OCI-LY7 (cell line): ENCODE measurements around the gene UNC5A. TPM values are rescaled to one million over a fixed set of nuclear protein-coding genes. Genes with fewer than 3 reads are reported as not detected.

ENCODE experiments used
- Bru-seq: library from RNA; stranded (reverse); fragments of 400-500 nt; gene quantifications from one replicate; lab custom pipeline; 2021; lab: Mats Ljungman, UMichigan
- BruChase-seq, 2 experiments: library from RNA; stranded (reverse); fragments of 400-500 nt; gene quantifications; one replicate each; lab custom pipeline; 2021; lab: Mats Ljungman, UMichigan
- BruUV-seq: library from RNA; stranded (reverse); fragments of 400-500 nt; replicated peaks from 2 replicates; lab custom pipeline; 2021; lab: Mats Ljungman, UMichigan
- CTCF ChIA-PET: fragments of 300-600 bp; sonication (Branson Sonifier 250); formaldehyde crosslinking; loops from one replicate; lab custom pipeline; 2022; ENCODE audit warnings: antibody characterized with exemption; ENCODE audit not compliant: unreplicated experiment; lab: Charles Lee
- POLR2A ChIA-PET: fragments of 300-600 bp; sonication (Branson Sonifier 250); formaldehyde crosslinking; loops from one replicate; lab custom pipeline; 2022; ENCODE audit warnings: antibody characterized with exemption; lab: Charles Lee
- DNase-seq: peaks from one replicate; pipeline ENCODE4 v3.0.0-alpha.2; 2015; ENCODE audit warnings: low spot score
- H2AFZ ChIP-seq: fragments of 200-600 bp; sonication (generic), shearing (Covaris generic); 2 replicates; pipeline ENCODE4 v1.6.1; 2014; ENCODE audit warnings: mild to moderate bottlenecking, antibody characterized with exemption, low read length, moderate library complexity
- H3K27ac ChIP-seq: fragments of 200-600 bp; sonication (generic); 2 replicates; pipeline ENCODE4 v1.5.1; 2014; ENCODE audit warnings: mixed run types, low read depth, mild to moderate bottlenecking, moderate library complexity, low read length, inconsistent platforms; ENCODE audit not compliant: poor library complexity, severe bottlenecking
- H3K36me3 ChIP-seq: fragments of 200-600 bp; sonication (generic); 2 replicates; pipeline ENCODE4 v1.6.1; 2014; ENCODE audit warnings: mild to moderate bottlenecking, antibody characterized with exemption, low read length, moderate library complexity, mixed read lengths; ENCODE audit not compliant: insufficient read depth
- H3K4me1 ChIP-seq: fragments of 200-600 bp; sonication (generic); 2 replicates; pipeline ENCODE4 v1.5.1; 2014; ENCODE audit warnings: mild to moderate bottlenecking, low read length; ENCODE audit not compliant: insufficient read depth, poor library complexity, severe bottlenecking
- H3K4me2 ChIP-seq: fragments of 200-600 bp; sonication (generic); 2 replicates; pipeline ENCODE4 v1.6.1; 2014; ENCODE audit warnings: mild to moderate bottlenecking, low read length
- H3K4me3 ChIP-seq: fragments of 200-600 bp; sonication (generic); 2 replicates; pipeline ENCODE4 v1.5.1; 2014; ENCODE audit warnings: mild to moderate bottlenecking, low read depth, low read length; ENCODE audit not compliant: poor library complexity, severe bottlenecking
- H3K79me2 ChIP-seq: fragments of 200-600 bp; sonication (generic); 2 replicates; pipeline ENCODE4 v1.6.1; 2016; ENCODE audit warnings: low read depth, mild to moderate bottlenecking, low read length, moderate library complexity, mixed read lengths; ENCODE audit not compliant: insufficient read depth
- H3K9me2 ChIP-seq: fragments of 200-600 bp; sonication (generic); 2 replicates; pipeline ENCODE4 v1.6.1; 2016; ENCODE audit warnings: mild to moderate bottlenecking, low read length, mixed read lengths; ENCODE audit not compliant: insufficient read depth
- H3K9me3 ChIP-seq: fragments of 200-600 bp; sonication (generic); 2 replicates; pipeline ENCODE4 v1.6.1; 2014; ENCODE audit warnings: mild to moderate bottlenecking, mixed run types, low read length, mixed read lengths
- H4K20me1 ChIP-seq: fragments of 200-600 bp; sonication (generic); 2 replicates; pipeline ENCODE4 v1.6.1; 2014; ENCODE audit warnings: mild to moderate bottlenecking, antibody characterized with exemption, low read length, moderate library complexity, mixed read lengths; ENCODE audit not compliant: insufficient read depth
- CTCF ChIP-seq: fragments of 200-600 bp; sonication (generic); conservative IDR thresholded peaks from 2 replicates; pipeline ENCODE4 v1.5.1; 2014; ENCODE audit warnings: mild to moderate bottlenecking, antibody characterized with exemption, low read length, moderate library complexity, mixed read lengths
- EZH2phosphoT487 ChIP-seq: fragments of 200-600 bp; sonication (generic); IDR thresholded peaks from 2 replicates; pipeline ENCODE4 v1.6.1; 2018; ENCODE audit warnings: low read depth, borderline replicate concordance, mild to moderate bottlenecking, mixed run types, antibody characterized with exemption, low read length, moderate library complexity, mixed read lengths
- intact Hi-C: fragments of 100-400 bp; cut with micrococcal nuclease; formaldehyde crosslinking; loops from one replicate; pipeline ENCODE4 v1.10.0; 2022; ENCODE audit not compliant: unreplicated experiment
- long read RNA-seq: library from polyadenylated mRNA; stranded (forward); transcript quantifications from one replicate; pipeline ENCODE4 v2.0.0, GENCODE V29; 2022
- total RNA-seq, 2 experiments: library from RNA; depleted of rRNA in 1 of 2; stranded (reverse); fragments of >200 nt in 1 of 2; shearing (Covaris generic) in 1 of 2; gene quantifications; 2 replicates each; pipeline ENCODE4 v1.2.3, GENCODE V29; 2014 to 2022

UNC5A gene
- not detected in 2 replicates for total RNA-seq (2014; rRNA removed; shearing (Covaris generic))
- not detected in 2 replicates for total RNA-seq (2022)
- Bru-seq, nascent RNA: percentile 2 among the genes with signal in this experiment
- BruChase-seq, experiment 1, labeled RNA remaining after a 6-hour chase: percentile 8 among the genes with signal in this experiment
- BruChase-seq, experiment 2, labeled RNA remaining after a 2-hour chase: percentile 7 among the genes with signal in this experiment
- long read RNA-seq: 0 reads

GRCh38 chr5:176810081-176810597, at the start of gene UNC5A:
Gene UNC5A, plus strand, starts transcription at chr5:176810559. Its CDS starts 192 bp downstream, at chr5:176810751.
- BruUV-seq: no TSS peak
- POLR2A ChIA-PET: no interaction called here
- no peaks in the 10 kb centered on the region for H4K20me1 ChIP-seq
- H3K9me2 ChIP-seq: no peaks in the 10 kb centered on the region
- no peak within 1 kb of the TSS for H2AFZ ChIP-seq
- no peaks in the 10 kb centered on the region for H3K79me2 ChIP-seq
- TF ChIP-seq CTCF: no peak
- TF ChIP-seq EZH2phosphoT487: no peak
- peak within 1 kb of the TSS; percentile 53 for H3K4me2 ChIP-seq
- H3K27ac ChIP-seq: no peak within 1 kb of the TSS
- no peaks in the 10 kb centered on the region for H3K9me3 ChIP-seq
- peak; percentile 47 for DNase-seq
- CTCF ChIA-PET: no interaction called here
- H3K4me3 ChIP-seq: peak within 1 kb of the TSS; percentile 60
- intact Hi-C loops: no loop called here
- no peaks in the 10 kb centered on the region for H3K36me3 ChIP-seq
- no peaks in the 10 kb centered on the region for H3K4me1 ChIP-seq

DNA sequence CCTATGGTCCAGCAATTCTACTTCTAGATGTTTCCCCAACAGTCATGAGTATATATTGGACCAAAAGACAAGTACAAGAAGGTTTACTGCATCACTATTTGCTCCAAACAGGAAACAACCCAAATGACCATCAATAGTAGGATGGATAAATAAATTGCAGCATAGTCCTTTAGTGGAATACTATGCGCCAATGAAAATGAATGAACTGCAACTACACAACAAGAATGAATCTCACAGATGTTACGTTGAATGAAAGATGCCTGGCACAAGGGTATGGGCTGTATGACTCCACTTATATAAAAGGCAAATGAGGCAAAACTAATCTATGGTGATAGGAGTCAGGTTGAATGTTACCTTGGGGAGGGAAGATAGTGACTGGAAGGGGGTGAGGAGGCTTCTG, 48.6 kb upstream of the UNC5A start:
- Histone ChIP-seq H4K20me1 (no peaks in the 10 kb centered on the region), H2AFZ (no peak overlapping the region), H3K9me3 (peaks cover 9% of the 10 kb centered on the region; the same call in 1 of the 2 replicates), H3K27ac (no peak overlapping the region), H3K79me2 (no peaks in the 10 kb centered on the region), H3K36me3 (no peaks in the 10 kb centered on the region), H3K4me1 (no peaks in the 10 kb centered on the region), H3K4me2 (no peak overlapping the region), H3K9me2 (no peaks in the 10 kb centered on the region), H3K4me3 (no peak overlapping the region)
- POLR2A ChIA-PET: no interaction called here
- TF ChIP-seq EZH2phosphoT487 (no peak), CTCF (no peak)
- intact Hi-C loops: no loop called here
- CTCF ChIA-PET: no interaction called here
- no TSS peak for BruUV-seq
- DNase-seq: no peak

DNA sequence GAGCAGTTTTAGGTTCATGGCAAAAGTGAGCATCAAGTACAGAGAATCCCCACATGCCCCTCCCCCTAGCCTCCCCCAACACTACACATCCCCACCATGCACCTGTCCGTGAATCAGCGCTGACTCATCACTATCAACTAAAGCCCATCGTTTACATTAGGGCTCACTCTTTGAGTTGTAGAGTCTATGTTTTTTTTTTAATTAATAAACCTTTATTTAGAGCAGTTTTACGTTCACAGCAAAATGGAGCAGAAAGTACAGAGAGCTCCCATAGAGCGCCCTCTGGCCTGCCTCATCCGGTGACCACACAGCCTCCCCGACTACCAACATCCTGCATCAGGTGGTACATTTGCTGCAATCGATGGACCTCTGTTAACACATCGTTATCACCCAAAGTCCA, 47.9 kb upstream of the UNC5A start:
- no peaks in the 10 kb centered on the region for H3K36me3 ChIP-seq
- no peak for DNase-seq
- no peak overlapping the region for H3K4me3 ChIP-seq
- no peaks in the 10 kb centered on the region for H3K79me2 ChIP-seq
- no peaks in the 10 kb centered on the region for H4K20me1 ChIP-seq
- intact Hi-C loops: no loop called here
- H3K4me2 ChIP-seq: no peak overlapping the region
- no peak overlapping the region for H2AFZ ChIP-seq
- CTCF ChIA-PET: no interaction called here
- no peak overlapping the region for H3K27ac ChIP-seq
- no TSS peak for BruUV-seq
- H3K9me3 ChIP-seq: peaks cover 9% of the 10 kb centered on the region; the same call in 1 of the 2 replicates
- POLR2A ChIA-PET: no interaction called here
- no peaks in the 10 kb centered on the region for H3K9me2 ChIP-seq
- H3K4me1 ChIP-seq: no peaks in the 10 kb centered on the region
- no peak for TF ChIP-seq EZH2phosphoT487
- no peak for TF ChIP-seq CTCF
